ENCODE results near the gene TBC1D20.

Gene TBC1D20

GRCh38 chr20:418858-419365, 43.4 kb downstream of the TBC1D20 start:
- DNase-seq = no peak

DNA sequence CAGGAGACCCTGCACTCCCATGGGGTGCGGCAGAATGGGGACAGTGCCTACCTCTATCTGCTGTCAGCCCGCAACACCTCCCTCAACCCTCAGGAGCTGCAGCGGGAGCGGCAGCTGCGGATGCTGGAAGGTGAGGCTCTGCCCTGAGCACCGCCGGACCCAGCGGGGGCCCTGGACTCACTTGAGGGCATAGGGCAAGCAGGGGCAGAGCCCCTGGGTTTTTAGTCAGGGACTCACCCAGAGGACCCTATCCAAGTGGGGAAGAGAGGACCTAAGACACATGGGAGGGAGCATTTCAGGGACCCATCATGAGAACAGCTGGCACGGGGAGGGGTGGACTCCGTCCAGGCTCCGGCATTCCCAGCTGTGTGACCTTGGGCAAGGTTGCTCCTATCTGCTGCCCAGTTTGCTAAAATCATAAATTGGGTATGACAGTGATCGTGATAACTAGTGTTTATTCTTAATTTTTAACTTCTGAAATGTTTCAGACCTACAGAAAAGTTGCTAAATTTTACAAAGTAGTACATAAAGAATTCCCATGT, 44.5 kb downstream of the TBC1D20 start:
- DNase-seq = no peak

- no peak for DNase-seq
These were observed 45.2 kb downstream of the TBC1D20 start for GRCh38 chr20:416950-417800.

DNA sequence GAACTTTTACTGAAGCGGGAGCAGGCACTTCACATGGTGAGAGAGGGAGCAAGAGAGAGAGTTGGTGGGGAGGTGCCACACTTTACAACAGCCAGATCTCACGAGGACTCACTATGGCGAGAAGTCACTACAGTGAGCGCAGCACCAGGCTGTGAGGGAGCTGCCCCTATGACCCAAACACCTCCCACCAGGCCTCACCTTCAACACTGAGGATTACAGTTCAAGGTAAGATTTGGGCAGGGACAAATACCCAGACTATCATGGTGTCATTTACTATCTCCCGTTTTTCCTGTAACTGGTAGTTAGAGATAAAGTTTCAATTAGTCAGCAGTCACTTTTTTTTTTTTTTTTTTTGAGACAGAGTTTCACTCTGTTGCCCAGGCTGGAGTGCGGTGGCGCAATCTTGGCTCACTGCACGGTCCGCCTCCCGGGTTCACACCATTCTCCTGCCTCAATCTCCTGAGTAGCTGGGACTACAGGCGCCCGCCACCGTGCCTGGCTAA, 46.5 kb downstream of the TBC1D20 start:
- no peak for DNase-seq

DNA sequence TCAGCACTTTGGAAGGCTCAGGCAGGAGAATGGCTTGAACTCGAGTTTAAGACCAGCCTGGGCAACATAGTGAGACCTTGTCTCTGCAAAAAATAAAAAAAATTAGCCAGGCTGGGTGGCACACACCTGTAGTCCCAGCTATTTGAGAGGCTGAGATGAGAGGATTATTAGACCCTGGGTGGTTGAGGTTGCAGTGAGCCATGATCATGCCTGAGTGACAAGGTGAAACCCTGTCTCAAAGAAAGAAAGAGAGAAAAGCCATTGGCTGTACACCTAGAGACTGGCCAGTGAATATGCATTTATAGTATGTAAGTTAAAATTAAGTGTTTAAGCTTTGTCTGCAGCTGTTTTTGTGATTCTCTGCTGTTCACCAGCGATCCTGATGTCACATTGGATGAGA, 48.2 kb downstream of the TBC1D20 start:
- no peak for DNase-seq

GRCh38 chr20:412081-412480, 50.3 kb downstream of the TBC1D20 start:
- no peak for DNase-seq

DNA sequence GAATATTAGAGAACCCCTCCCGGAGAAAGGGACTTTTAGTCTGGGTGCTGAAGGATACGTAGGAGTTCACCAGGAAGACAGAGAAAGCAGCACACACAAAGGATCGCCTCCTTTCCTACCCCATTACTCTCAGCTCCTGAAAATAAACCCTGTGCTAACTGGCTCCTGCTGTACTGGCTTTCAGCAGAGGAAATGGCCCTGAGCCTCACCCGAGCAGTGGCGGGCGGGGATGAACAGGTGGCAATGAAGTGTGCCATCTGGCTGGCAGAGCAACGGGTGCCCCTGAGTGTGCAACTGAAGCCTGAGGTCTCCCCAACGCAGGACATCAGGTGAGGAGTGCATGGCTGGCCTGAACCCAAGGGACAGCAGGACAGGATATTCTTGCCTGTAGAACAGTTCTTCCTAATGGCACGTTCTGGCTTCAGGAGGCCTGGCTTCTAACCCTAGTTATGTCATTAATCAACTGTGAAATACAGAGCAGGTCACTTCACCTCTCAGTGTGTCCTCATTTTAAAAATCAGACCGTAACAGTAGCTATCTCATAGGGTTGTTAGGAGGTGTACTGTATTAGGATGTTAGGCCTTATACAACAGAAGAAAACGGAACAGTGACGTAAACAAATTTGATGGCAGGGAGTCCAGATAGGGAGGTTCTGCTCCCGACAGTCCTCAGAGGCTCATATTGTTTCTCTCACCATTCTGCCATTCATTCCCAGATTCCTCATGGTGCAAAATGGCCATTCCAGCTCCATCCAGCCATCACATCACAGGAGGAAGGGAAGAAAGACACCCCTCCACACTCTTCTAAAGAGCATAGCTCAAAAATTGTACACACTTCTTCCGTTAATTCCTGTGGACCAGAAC, 52.4 kb downstream of the TBC1D20 start:
- no peak for DNase-seq

DNA sequence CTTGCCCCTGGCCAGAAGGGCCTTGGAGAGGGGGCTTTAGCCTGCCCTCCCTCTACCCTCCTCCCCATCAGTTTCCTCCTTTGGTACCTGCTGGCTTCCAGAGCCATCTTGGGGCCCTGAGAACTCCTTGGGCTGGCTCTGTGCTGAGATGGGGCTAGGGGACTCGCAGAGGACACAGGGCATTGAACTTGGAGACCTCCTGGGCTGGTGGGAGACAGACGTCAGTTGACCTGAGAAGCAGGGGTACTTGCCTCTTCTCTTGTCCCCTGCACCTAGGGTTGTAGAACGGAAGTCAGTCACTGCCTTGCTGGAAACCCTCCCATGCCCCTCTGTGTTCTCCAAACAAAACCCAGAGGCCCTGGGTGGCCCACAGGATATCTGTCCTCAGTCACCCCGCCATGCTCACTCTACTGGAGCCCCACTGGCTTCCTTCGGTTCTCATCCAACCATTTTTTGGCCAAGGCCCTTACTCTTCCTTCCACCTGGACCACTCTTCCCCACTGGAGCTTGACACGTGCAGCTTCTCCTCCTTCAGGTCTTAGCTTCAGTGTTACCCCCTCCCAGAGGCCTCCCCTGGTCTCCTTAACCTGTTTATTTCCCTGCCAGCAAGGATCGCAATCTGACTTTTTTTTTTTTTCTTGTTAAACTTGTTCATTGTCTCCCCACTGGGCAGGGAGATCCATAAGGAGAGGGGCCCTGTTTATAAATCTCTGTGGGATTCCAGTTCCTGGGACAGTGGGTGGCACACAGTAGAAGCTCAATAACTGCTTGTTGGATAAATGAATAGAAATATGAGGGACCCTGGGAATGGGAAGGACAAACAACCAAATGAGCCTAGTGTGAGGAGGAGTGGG, 53.3 kb downstream of the TBC1D20 start:
- DNase-seq = no peak

- DNase-seq = peak; percentile 83
These were observed 54.1 kb downstream of the TBC1D20 start, which contains the start of gene RBCK1 for GRCh38 chr20:407953-408842. Gene RBCK1 (plus strand): TSS chr20:408299. CDS start chr20:408758, 459 bp downstream.

DNA sequence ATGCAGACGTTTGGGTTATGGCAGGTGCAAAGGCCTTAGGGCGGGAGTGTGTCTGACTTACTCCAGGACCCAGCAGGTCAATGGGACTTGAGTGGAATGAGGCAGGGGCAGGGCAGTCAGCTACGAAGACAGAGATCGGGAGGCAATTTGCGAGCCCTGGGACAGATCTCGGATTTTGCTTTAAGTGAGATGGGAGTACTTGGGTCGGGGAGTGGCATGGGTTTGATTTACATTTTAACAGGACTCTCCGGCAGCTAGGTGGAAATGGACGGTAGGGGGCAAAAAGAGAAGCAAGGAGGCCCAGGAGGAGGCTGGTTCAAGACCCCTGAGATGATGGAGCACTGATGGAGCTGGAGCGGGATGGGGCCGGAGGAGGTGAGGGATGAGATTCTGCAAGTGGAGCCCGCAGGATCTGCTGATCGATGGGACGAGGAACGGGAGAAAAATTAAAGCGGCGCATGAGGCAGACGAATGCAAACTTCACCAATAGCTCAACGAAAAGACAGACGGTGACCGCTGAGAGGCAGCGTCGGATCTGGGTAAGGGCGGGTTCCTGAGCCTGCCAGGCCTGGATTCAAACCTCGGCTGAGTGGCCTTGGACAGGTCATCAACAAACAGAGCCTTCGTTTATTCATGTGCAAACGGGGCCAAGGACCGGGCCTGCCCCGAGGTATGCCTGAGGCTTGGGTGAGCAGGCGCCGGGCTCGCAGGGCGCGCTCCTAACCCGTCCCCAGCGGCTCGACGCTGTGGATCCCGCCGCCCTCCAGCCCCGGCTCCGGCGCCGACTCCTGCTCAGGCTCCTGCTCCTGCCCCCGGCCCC, 55.0 kb downstream of the TBC1D20 start:
- DNase-seq = peak; percentile 72

GRCh38 chr20:406200-407132, 55.9 kb downstream of the TBC1D20 start:
- DNase-seq = no peak

GRCh38 chr20:404088-404487, 58.2 kb downstream of the TBC1D20 start:
- DNase-seq = no peak

DNA sequence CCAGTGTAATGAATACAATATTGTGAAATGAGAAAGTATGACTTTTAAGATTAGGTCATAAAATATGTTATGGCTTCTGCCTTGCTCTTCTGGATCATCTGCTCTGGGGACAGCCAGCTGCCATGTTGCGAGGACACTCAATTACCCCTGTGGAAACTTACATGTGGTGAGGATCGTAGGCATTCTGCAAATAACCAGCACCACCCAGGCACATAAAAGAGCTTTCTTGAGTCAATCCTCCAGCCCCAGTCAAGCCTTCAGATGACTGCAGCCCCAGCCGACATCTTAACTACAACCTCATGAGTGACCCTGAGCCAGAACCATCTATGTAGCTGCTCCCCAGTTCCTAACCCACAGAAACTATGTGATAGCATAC, 58.8 kb downstream of the TBC1D20 start:
- DNase-seq = no peak

DNA sequence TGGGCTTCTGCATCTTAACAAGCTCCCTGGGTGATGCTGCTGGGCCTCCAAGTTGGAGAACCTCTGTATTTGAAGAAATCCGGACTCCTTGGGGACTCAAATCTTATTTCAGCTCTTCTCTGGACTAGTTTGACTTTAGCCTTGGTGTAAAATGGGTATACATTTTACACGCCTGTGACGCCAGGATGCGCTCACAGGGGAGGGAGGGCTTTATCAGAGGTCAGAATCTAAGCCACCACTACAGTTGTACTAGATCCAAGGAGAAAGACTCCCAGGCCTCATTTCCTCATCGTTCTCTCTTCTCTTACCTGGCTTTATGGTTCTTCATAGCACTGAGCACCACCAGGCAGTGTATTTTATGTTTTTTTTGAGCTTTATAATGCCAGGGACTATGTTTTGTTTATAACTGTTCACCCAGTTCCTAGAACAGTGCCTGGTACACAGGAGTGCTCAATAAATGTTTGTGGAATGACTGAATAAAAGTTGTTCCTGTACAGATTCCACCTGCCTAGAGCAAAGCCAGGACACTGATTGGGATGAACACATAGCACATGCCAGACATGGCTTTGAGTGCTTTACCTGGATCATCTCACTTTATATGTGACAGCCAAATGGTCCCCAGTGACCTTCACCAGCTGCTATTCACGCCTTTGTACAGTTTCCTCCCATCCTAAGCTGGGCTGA, 59.3 kb downstream of the TBC1D20 start:
- DNase-seq = no peak

GRCh38 chr20:402496-402885, 59.8 kb downstream of the TBC1D20 start:
- no peak for DNase-seq

DNA sequence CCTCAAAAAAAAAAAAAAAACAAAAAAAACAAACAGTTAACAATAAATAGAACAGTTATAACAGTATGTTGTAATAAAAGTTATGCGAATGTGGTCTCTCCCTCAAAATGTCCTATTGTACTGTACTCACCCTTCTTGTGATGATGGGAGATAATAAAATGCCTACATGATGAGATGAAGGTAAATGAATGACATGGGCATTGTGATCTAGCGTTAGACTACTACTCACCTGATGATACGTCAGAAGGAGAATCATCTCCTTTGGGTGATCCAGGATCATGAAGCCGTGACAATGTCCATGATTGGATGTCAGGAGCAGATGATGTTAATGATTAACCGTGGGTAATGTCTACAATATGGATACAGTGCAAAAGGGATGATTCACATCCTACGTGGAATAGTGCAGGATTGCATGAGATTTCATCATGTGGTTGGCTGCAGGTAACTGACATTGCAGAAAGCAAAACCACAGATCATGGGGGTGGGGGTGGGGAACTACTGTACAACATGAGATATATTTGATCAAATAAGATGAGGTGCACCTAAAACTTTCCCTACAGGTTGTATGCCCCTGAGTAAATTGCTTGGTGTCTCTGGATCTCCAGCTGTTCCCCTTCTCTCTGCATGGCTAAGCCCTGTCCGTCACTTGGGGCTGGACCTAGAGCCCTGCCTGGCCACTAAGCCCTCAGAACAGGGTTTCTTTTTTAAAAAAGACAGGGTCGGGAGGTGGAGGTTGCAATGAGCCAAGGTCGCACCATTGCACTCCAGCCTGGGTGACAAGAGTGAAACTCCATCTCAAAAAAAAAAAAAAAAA, 60.4 kb downstream of the TBC1D20 start:
- no peak for DNase-seq

- no peak for DNase-seq
These were observed 61.7 kb downstream of the TBC1D20 start for GRCh38 chr20:400454-401275.
